WTC11 (cell line): ENCODE results near the gene EFNA5. TPM values are rescaled to one million over a fixed set of nuclear protein-coding genes. Genes with fewer than 3 reads are reported as not detected.

Experiments used
- ATAC-seq: fragments of 200-7000 bp; cut with Tn5 transposase; 2 replicates; pipeline ENCODE4 v1.10.0; 2021; ENCODE audit warnings: mild to moderate bottlenecking, moderate library complexity
- CTCF ChIA-PET: fragments of 300-600 bp; sonication (Branson Sonifier 250); formaldehyde crosslinking; loops from one replicate; lab custom pipeline; 2021; ENCODE audit warnings: antibody characterized with exemption; lab: Charles Lee
- POLR2A ChIA-PET: fragments of 350-600 bp; sonication (Branson Sonifier 250); formaldehyde crosslinking; loops from one replicate; lab custom pipeline; 2021; ENCODE audit warnings: antibody characterized with exemption; lab: Charles Lee
- DNase-seq: peaks from one replicate; pipeline ENCODE4 v3.0.0; 2021; ENCODE audit warnings: low spot score
- H3K27ac Mint-ChIP-seq: 2 replicates; pipeline ENCODE4 v1.8.0; 2021; ENCODE audit warnings: mixed read lengths
- H3K27me3 Mint-ChIP-seq: 2 replicates; pipeline ENCODE4 v1.8.0; 2021; ENCODE audit warnings: low read depth, mild to moderate bottlenecking, moderate library complexity, mixed read lengths
- H3K36me3 Mint-ChIP-seq: 2 replicates; pipeline ENCODE4 v1.8.0; 2021; ENCODE audit warnings: mixed read lengths
- H3K4me1 Mint-ChIP-seq: 2 replicates; pipeline ENCODE4 v1.8.0; 2022; ENCODE audit warnings: mixed read lengths
- H3K4me3 Mint-ChIP-seq: 2 replicates; pipeline ENCODE4 v1.8.0; 2021; ENCODE audit warnings: mild to moderate bottlenecking, moderate library complexity, mixed read lengths
- H3K9me3 Mint-ChIP-seq: 2 replicates; pipeline ENCODE4 v1.8.0; 2021; ENCODE audit warnings: mixed read lengths
- E2F4 ChIP-seq: sonication (generic); formaldehyde crosslinking; IDR thresholded peaks from 2 replicates; pipeline ENCODE4 v1.8.1; 2022; ENCODE audit warnings: low read depth, mild to moderate bottlenecking, moderate library complexity, missing genetic modification reagents, borderline replicate concordance
- E2F5 ChIP-seq: sonication (generic); formaldehyde crosslinking; IDR thresholded peaks from 2 replicates; pipeline ENCODE4 v1.8.1; 2022; ENCODE audit warnings: mild to moderate bottlenecking, moderate library complexity, missing genetic modification reagents
- ESRRA ChIP-seq: sonication (generic); formaldehyde crosslinking; IDR thresholded peaks from 2 replicates; pipeline ENCODE4 v1.8.1; 2022; ENCODE audit warnings: mild to moderate bottlenecking, missing genetic modification reagents, borderline replicate concordance
- ETV6 ChIP-seq: sonication (generic); formaldehyde crosslinking; IDR thresholded peaks from 2 replicates; pipeline ENCODE4 v1.8.1; 2022; ENCODE audit warnings: mild to moderate bottlenecking, missing genetic modification reagents
- FOXK1 ChIP-seq: sonication (generic); formaldehyde crosslinking; IDR thresholded peaks from 2 replicates; pipeline ENCODE4 v1.8.0; 2022; ENCODE audit warnings: mild to moderate bottlenecking, moderate library complexity, missing genetic modification reagents
- FOXP1 ChIP-seq: sonication (generic); formaldehyde crosslinking; IDR thresholded peaks from 2 replicates; pipeline ENCODE4 v1.8.0; 2022; ENCODE audit warnings: missing genetic modification reagents, mild to moderate bottlenecking, moderate library complexity, borderline replicate concordance
- GRHL2 ChIP-seq: fragments of 250-450 bp; sonication (Bioruptor Pico); IDR thresholded peaks from 2 replicates; pipeline ENCODE4 v1.8.0; 2022; ENCODE audit warnings: mild to moderate bottlenecking, moderate library complexity; ENCODE audit not compliant: insufficient replicate concordance, severe bottlenecking
- MAX ChIP-seq: sonication (generic); formaldehyde crosslinking; IDR thresholded peaks from 2 replicates; pipeline ENCODE4 v1.8.0; 2022; ENCODE audit warnings: mild to moderate bottlenecking, missing genetic modification reagents
- NFATC4 ChIP-seq: fragments of 250-450 bp; sonication (Bioruptor Pico); IDR thresholded peaks from 2 replicates; pipeline ENCODE4 v1.9.0; 2021; ENCODE audit warnings: mild to moderate bottlenecking
- NFE2L1 ChIP-seq: sonication (generic); formaldehyde crosslinking; IDR thresholded peaks from 2 replicates; pipeline ENCODE4 v1.8.1; 2023; ENCODE audit warnings: missing genetic modification reagents
- NFYB ChIP-seq: sonication (generic); formaldehyde crosslinking; conservative IDR thresholded peaks from 2 replicates; pipeline ENCODE4 v1.8.0; 2022; ENCODE audit warnings: low read depth, missing genetic modification reagents
- NR3C1 ChIP-seq: sonication (generic); formaldehyde crosslinking; conservative IDR thresholded peaks from 2 replicates; pipeline ENCODE4 v1.8.1; 2023; ENCODE audit warnings: low read depth, mild to moderate bottlenecking, missing genetic modification reagents
- OVOL2 ChIP-seq: fragments of 250-450 bp; sonication (Bioruptor Pico); IDR thresholded peaks from 2 replicates; pipeline ENCODE4 v1.9.0; 2021; ENCODE audit warnings: mild to moderate bottlenecking, borderline replicate concordance
- PRRX2 ChIP-seq: fragments of 250-450 bp; sonication (Bioruptor Pico); IDR thresholded peaks from 2 replicates; pipeline ENCODE4 v1.8.0; 2021; ENCODE audit warnings: mild to moderate bottlenecking
- RORB ChIP-seq: fragments of 250-450 bp; sonication (Bioruptor Pico); IDR thresholded peaks from 2 replicates; pipeline ENCODE4 v1.9.0; 2021; ENCODE audit warnings: mild to moderate bottlenecking
- SMAD3 ChIP-seq: sonication (generic); formaldehyde crosslinking; IDR thresholded peaks from 2 replicates; pipeline ENCODE4 v1.8.0; 2022; ENCODE audit warnings: missing genetic modification reagents, mild to moderate bottlenecking, borderline replicate concordance
- SMAD4 ChIP-seq: sonication (generic); formaldehyde crosslinking; IDR thresholded peaks from 2 replicates; pipeline ENCODE4 v1.8.0; 2022; ENCODE audit warnings: mild to moderate bottlenecking, missing genetic modification reagents
- SP1 ChIP-seq: sonication (generic); formaldehyde crosslinking; conservative IDR thresholded peaks from 2 replicates; pipeline ENCODE4 v1.8.1; 2022; ENCODE audit warnings: missing genetic modification reagents
- ZBTB43 ChIP-seq: sonication (generic); formaldehyde crosslinking; IDR thresholded peaks from 2 replicates; pipeline ENCODE4 v1.8.1; 2023; ENCODE audit warnings: mild to moderate bottlenecking, missing genetic modification reagents
- ZNF671 ChIP-seq: fragments of 250-450 bp; sonication (Bioruptor Pico); IDR thresholded peaks from 2 replicates; pipeline ENCODE4 v1.8.0; 2021; ENCODE audit warnings: mild to moderate bottlenecking
- total RNA-seq: library from RNA; stranded (reverse); gene quantifications from 3 replicates; pipeline ENCODE4 v1.2.3, GENCODE V29; 2021
- TF ChIP-seq, protein P1 (sequence below): fragments of 250-450 bp; sonication (Bioruptor Pico); IDR thresholded peaks from 2 replicates; pipeline ENCODE4 v1.9.0; 2021; ENCODE audit warnings: mild to moderate bottlenecking
- TF ChIP-seq, protein P2 (sequence below): sonication (generic); formaldehyde crosslinking; IDR thresholded peaks from 2 replicates; pipeline ENCODE4 v1.8.0; 2023; ENCODE audit warnings: missing genetic modification reagents, mild to moderate bottlenecking, borderline replicate concordance

EFNA5 gene
- total RNA-seq, 1 experiment from 2014 or later: 17.4 TPM

DNA sequence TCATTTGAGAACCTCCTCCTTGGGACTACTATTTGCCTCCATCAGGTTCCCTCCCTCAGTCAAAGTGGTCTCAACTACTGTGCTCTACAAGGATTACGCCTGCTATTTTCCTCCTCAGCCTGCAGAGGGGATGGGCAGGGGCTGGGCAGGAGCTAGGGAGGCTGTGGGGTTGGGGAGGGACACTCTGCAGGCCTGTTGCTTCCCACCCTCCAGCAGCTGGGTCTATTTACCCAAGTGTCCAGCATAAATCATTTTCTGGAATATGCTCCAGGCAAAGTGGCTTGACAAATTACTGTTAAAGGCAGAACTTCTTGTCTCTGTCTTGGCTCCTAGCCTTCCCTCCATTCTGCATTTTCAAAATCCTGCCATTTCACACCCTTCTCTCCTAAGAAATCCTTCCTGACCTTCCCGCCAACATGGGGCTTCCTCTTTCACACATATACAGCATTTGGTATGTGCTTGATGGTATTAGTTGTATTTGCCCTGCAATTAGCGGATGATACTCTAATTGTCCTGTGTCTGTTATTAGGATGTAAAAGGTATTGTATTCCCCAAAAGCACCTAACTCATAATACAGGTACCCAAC, 106.7 kb downstream of the EFNA5 start:
- Mint-ChIP-seq H3K4me1 (peaks cover 73% of the 10 kb centered on the region), H3K27ac (peak overlapping the region; percentile 75), H3K27me3 (no peaks in the 10 kb centered on the region), H3K36me3 (no peaks in the 10 kb centered on the region), H3K9me3 (no peaks in the 10 kb centered on the region), H3K4me3 (no peak overlapping the region)
- no peak for DNase-seq
- peak; percentile 78 for ATAC-seq
- no peak for TF ChIP-seq SMAD3 (CRISPR knock-in tag)
- POLR2A ChIA-PET: no interaction called here
- CTCF ChIA-PET: interaction anchor here (3.4 kb wide), 1 partner anchor 8 kb away, joined by 40 read pairs; no protein-coding TSS in a partner anchor

GRCh38 chr5:107560377-107560776, 110.4 kb downstream of the EFNA5 start:
- ChIA-PET POLR2A (no interaction called here), CTCF (interaction anchor here (0.7 kb wide), 1 partner anchor 12 kb away, joined by 4 read pairs; no protein-coding TSS in a partner anchor)
- no peaks in the 10 kb centered on the region for H3K9me3 Mint-ChIP-seq
- no peaks in the 10 kb centered on the region for H3K36me3 Mint-ChIP-seq
- no peak for DNase-seq
- no peaks in the 10 kb centered on the region for H3K27me3 Mint-ChIP-seq
- H3K4me3 Mint-ChIP-seq: no peak overlapping the region
- TF ChIP-seq ETV6 (CRISPR knock-in tag) (no peak), FOXK1 (CRISPR knock-in tag) (no peak), ZBTB43 (CRISPR knock-in tag) (no peak), PRRX2 (CRISPR knock-in tag) (no peak), NR3C1 (no peak), GRHL2 (CRISPR knock-in tag) (no peak), SMAD4 (CRISPR knock-in tag) (no peak), NFE2L1 (CRISPR knock-in tag) (no peak), SP1 (no peak), NFATC4 (no peak), E2F5 (CRISPR knock-in tag) (no peak), ESRRA (no peak), NFYB (CRISPR knock-in tag) (no peak), ZNF671 (no peak), SMAD3 (CRISPR knock-in tag) (no peak), OVOL2 (CRISPR knock-in tag) (no peak)
- TF ChIP-seq, protein P1, sequence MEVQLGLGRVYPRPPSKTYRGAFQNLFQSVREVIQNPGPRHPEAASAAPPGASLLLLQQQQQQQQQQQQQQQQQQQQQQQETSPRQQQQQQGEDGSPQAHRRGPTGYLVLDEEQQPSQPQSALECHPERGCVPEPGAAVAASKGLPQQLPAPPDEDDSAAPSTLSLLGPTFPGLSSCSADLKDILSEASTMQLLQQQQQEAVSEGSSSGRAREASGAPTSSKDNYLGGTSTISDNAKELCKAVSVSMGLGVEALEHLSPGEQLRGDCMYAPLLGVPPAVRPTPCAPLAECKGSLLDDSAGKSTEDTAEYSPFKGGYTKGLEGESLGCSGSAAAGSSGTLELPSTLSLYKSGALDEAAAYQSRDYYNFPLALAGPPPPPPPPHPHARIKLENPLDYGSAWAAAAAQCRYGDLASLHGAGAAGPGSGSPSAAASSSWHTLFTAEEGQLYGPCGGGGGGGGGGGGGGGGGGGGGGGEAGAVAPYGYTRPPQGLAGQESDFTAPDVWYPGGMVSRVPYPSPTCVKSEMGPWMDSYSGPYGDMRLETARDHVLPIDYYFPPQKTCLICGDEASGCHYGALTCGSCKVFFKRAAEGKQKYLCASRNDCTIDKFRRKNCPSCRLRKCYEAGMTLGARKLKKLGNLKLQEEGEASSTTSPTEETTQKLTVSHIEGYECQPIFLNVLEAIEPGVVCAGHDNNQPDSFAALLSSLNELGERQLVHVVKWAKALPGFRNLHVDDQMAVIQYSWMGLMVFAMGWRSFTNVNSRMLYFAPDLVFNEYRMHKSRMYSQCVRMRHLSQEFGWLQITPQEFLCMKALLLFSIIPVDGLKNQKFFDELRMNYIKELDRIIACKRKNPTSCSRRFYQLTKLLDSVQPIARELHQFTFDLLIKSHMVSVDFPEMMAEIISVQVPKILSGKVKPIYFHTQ (CRISPR knock-in tag): no peak
- no peak overlapping the region for H3K27ac Mint-ChIP-seq
- no peak for ATAC-seq
- peaks cover 65% of the 10 kb centered on the region for H3K4me1 Mint-ChIP-seq

- DNase-seq (peak; percentile 48), ATAC-seq (peak; percentile 87)
- ChIA-PET POLR2A (interaction anchor here (0.7 kb wide), 1 partner anchor 180 kb away, joined by 5 read pairs; no protein-coding TSS in a partner anchor), CTCF (interaction anchor here (2.4 kb wide), 1 partner anchor 13 kb away, joined by 15 read pairs; no protein-coding TSS in a partner anchor)
- Mint-ChIP-seq H3K4me1 (peaks cover 56% of the 10 kb centered on the region), H3K4me3 (no peak overlapping the region), H3K27me3 (no peaks in the 10 kb centered on the region), H3K27ac (peak overlapping the region; percentile 50), H3K9me3 (no peaks in the 10 kb centered on the region), H3K36me3 (no peaks in the 10 kb centered on the region)
- TF ChIP-seq RORB (CRISPR knock-in tag) (no peak), NFATC4 (no peak), MAX (CRISPR knock-in tag) (no peak), E2F4 (CRISPR knock-in tag) (no peak), ZNF671 (no peak), FOXP1 (no peak)
- TF ChIP-seq, protein P2, sequence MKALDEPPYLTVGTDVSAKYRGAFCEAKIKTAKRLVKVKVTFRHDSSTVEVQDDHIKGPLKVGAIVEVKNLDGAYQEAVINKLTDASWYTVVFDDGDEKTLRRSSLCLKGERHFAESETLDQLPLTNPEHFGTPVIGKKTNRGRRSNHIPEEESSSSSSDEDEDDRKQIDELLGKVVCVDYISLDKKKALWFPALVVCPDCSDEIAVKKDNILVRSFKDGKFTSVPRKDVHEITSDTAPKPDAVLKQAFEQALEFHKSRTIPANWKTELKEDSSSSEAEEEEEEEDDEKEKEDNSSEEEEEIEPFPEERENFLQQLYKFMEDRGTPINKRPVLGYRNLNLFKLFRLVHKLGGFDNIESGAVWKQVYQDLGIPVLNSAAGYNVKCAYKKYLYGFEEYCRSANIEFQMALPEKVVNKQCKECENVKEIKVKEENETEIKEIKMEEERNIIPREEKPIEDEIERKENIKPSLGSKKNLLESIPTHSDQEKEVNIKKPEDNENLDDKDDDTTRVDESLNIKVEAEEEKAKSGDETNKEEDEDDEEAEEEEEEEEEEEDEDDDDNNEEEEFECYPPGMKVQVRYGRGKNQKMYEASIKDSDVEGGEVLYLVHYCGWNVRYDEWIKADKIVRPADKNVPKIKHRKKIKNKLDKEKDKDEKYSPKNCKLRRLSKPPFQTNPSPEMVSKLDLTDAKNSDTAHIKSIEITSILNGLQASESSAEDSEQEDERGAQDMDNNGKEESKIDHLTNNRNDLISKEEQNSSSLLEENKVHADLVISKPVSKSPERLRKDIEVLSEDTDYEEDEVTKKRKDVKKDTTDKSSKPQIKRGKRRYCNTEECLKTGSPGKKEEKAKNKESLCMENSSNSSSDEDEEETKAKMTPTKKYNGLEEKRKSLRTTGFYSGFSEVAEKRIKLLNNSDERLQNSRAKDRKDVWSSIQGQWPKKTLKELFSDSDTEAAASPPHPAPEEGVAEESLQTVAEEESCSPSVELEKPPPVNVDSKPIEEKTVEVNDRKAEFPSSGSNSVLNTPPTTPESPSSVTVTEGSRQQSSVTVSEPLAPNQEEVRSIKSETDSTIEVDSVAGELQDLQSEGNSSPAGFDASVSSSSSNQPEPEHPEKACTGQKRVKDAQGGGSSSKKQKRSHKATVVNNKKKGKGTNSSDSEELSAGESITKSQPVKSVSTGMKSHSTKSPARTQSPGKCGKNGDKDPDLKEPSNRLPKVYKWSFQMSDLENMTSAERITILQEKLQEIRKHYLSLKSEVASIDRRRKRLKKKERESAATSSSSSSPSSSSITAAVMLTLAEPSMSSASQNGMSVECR: no peak
These were observed 111.8 kb downstream of the EFNA5 start for GRCh38 chr5:107558823-107559375.
